Neural cell (in vitro differentiated cells): ENCODE results near the gene COL16A1.

Experiments used
- EZH2 ChIP-seq: fragments of 200-600, 300-800 bp; shearing (Covaris generic), sonication (generic); IDR thresholded peaks from 2 replicates; pipeline ENCODE4 v1.6.1; 2014; ENCODE audit warnings: antibody characterized with exemption, low read length, borderline replicate concordance, mild to moderate bottlenecking; ENCODE audit not compliant: insufficient read depth, poor library complexity, severe bottlenecking
- POLR2AphosphoS5 ChIP-seq: IDR thresholded peaks from 2 replicates; pipeline ENCODE4 v1.6.1; 2012
- TF ChIP-seq, protein P1 (sequence below): fragments of 450-650 bp; IDR thresholded peaks from 2 replicates; pipeline ENCODE4 v1.5.1; 2014; ENCODE audit warnings: antibody characterized with exemption, mild to moderate bottlenecking, moderate library complexity; ENCODE audit not compliant: poor library complexity, severe bottlenecking

DNA sequence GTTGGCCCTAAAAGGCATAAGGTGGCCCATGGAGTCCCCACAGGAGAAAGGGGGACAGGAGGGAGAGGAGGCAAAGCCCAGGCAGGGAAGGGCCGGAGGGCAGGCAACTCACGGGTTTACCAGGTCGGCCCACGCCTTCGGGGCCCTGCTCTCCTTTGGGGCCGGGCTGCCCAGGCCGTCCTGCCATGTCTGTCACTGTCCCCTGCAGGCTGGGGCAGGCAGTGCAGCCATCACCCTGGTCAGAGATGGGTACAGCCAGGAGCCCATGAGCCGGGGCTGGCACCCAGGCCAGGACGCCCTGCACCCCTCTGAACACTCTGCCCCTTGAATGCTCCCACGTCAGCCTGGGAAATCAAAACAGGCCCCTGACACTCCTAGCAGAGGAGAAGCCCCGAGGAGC, 19.8 kb downstream of the COL16A1 start:
- TF ChIP-seq EZH2, result no peak
- TF ChIP-seq, protein P1, sequence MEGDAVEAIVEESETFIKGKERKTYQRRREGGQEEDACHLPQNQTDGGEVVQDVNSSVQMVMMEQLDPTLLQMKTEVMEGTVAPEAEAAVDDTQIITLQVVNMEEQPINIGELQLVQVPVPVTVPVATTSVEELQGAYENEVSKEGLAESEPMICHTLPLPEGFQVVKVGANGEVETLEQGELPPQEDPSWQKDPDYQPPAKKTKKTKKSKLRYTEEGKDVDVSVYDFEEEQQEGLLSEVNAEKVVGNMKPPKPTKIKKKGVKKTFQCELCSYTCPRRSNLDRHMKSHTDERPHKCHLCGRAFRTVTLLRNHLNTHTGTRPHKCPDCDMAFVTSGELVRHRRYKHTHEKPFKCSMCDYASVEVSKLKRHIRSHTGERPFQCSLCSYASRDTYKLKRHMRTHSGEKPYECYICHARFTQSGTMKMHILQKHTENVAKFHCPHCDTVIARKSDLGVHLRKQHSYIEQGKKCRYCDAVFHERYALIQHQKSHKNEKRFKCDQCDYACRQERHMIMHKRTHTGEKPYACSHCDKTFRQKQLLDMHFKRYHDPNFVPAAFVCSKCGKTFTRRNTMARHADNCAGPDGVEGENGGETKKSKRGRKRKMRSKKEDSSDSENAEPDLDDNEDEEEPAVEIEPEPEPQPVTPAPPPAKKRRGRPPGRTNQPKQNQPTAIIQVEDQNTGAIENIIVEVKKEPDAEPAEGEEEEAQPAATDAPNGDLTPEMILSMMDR, result no peak
- TF ChIP-seq POLR2AphosphoS5, result no peak
